8988T (cell line): ENCODE data around the gene TMEM135.

Experiments
- DNase-seq: peaks from one replicate; pipeline ENCODE4 v3.0.0; 2011

The TMEM135 gene

GRCh38 chr11:87366763-87367405 is 329.1 kb downstream of the TMEM135 start:
- DNase-seq: no peak

GRCh38 chr11:87368151-87368550 is 330.4 kb downstream of the TMEM135 start:
- no peak for DNase-seq

- no peak for DNase-seq
These were observed 331.2 kb downstream of the TMEM135 start for GRCh38 chr11:87368858-87369480.

DNA sequence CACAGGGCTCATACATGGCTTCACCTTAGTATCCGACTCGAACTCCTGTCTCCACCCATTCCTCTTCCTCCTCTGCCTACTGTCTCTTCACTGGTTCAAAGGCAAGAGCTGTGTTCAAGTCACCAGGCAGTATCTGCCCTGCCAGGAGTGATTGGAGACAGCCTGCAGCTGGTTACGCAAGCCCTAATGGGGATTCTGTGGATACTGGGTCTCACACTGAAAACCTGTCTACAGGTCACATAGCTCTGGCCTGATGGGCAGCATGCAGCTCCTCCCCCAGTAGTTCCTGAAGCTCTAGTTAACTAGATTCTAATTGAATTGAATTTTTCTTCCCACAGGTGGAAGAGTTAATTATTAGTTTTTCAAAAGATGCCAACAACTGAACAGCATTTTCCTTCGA is 332.2 kb downstream of the TMEM135 start:
- no peak for DNase-seq

DNA sequence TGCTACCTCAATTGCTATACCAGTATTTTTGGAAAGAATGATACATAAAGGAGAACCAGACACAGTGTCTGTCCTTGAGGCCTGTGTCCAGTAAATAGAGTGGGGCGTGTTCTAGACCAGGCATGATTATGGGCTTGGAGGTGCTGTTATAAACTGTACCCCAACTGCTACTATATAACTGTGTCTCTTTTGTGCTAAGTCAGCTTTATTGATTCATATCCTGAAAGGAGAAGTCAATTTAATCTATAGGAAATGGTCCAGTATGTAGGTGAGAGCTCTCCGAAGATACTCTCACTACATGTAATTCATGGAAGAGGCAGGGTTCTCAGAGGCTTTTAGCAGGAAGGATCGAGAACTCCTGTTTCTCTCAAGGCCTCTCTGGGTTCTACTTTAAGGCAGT is 334.3 kb downstream of the TMEM135 start:
- DNase-seq: no peak
